NCI-H1092 treated with DMSO at 0.1 percent for 48 hours (cell line): Measurements from ENCODE around the gene LNPEP.

Experiments used
- DNase-seq: peaks from one replicate; lab custom pipeline; 2025; lab: John Stamatoyannopoulos, UW

Gene LNPEP

DNA sequence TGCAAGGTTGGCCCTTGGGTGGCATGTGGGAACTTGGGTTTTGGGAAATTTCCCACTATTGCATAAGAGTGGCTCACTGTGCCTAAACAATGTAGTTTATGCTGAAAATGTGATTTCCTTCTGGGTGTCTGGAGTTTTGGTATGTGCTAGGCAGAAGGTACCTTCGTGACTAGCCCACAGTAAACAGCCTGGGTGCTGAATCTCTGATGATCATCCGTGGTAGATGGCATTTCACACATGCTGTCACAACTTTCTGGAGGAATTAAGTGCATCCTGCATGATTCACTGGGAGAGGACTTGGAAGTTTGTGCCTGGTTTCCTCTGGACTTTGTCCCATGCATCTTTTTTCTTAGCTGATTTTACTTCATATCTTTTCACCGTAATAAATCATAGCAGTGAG, 64.5 kb downstream of the LNPEP start:
- DNase-seq: no peak

DNA sequence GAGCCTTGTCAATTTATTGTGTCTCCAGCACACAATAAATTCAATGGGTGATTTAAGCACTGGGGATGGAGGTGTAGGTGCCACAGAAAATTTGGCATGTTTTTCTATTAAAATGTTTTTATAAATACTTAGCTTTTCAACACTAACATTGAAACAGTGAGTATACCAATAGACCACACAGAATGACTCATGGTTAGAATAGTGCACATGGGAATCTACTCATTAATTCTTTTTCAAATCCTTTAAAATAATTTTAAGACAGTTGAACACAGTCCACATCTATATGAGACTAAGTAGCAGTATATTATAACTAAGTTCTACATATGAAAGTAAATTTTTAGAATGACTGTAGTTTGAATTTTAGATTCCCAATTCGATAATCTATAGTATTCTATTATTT, 67.1 kb downstream of the LNPEP start:
- DNase-seq: no peak

DNA sequence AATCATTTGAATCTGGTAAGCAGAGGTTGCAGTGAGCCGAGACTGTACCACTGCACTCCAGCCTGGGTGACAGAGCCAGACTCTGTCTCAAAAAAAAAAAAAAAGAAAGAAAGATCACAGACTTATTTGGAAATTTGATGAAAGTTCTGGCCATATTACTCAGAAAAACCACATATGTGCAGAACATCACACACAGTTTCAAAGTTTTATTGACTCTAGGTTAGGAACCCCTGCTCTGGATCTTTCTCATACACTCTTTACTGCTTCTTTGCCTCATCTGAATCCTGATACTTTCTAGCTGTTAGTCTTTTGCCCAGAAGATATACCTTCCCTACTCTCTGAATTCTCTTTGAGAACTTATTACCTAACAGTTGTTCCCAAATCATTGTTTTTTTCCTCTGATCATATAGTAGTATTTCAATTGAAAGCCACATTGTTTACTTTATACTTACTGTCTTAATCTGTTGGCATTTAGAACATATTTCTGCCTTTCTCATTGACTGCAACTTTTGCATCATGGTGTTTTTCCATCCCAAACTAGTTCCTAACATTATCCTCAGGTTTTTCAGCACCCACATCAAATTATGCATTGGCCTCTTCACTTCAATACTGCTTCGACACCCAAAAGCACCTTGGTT, 68.7 kb downstream of the LNPEP start:
- no peak for DNase-seq

DNA sequence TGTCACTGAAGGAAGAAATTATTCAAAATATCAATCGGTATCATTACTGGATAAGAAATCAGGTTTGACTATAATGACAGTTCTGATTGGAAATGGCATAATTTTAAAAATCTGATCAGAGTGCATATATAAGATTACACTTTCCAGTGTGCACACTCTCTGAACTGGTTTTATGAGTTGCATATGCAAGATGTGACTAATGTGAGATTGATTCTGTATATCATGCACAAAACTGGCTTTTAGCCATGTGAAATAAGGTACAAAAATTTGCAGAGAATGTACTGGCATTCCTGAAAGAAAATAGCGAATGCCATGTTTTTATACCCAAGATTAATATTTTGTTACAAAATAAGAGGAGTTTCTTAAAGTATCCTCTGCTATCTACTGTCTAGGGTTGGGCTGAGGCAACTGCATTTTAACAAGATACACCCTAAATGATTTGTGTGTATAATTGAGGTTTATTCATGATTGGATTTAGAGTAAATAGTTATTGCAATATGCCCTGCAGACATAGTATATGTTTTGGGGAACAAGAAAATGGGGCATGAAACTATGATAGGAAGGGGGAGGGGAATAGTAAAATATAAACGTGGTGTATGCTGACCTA, 70.7 kb downstream of the LNPEP start:
- DNase-seq: no peak

DNA sequence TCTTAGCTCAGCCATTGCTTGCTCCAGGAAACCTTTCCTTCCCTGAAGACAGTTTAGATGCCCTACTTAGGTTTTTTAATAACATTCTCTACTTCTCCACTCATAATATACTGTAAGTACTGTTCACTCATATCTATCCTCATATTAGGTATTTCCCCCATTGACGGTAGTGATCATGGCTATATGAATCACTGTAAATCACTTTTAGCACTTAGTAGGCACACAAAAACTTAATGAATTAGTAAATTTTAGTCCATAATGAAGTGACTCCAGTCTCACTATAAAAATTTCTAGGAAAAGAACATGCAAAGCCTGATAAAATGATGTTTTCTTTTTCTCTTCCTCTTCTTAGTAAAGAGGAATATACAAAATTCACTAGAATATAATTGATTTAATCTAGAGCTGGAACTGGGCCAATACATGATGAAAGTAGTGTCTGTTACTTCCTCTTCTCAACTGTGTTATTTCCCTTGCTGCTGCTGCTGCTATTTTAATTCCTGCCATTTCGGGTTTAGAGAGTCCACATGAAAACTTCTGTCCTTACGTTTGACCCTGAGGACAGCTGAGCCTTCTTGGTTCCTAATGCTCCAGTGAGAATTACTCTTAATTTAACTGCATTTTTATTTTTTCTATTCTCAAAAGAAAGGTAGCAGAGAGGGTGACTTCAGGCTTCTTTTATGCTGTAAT, 73.5 kb downstream of the LNPEP start:
- no peak for DNase-seq

DNA sequence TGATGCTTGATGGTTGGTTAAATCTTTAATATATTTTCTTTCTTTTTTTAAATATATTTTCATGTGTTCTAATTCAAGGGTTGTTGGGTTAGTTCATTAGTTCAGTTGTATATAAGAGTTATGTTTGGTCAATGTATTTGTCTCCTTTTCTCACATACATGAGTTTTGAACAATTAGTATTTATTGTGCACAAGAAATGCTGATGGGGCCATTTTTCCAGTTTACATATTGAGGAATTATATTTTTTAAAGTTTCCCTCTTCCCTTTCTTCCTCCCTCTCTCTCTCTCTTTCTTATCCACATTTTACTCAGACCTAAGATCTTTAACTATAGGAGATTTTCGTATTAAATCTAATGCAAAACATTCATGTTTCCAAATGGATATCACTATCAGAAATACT, 74.0 kb downstream of the LNPEP start:
- no peak for DNase-seq

DNA sequence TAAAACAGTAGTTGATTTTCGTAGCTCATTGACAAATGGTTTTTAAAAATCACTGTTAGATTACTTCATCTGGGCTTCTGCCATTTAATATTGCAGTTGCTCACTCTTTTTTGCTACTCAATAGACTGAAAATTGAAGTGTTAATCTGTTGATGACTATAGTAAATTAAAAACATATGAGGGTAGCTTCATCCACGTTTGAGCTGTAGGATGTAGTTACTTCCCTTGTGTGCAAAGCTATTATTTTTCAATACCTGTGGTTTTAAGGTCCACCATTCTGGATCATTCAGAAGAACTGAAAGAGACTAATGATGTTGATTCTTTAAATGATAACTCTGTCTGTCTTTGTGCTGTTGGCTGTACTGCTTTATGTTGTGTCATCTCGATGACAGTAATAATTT, 74.7 kb downstream of the LNPEP start:
- DNase-seq: peak; percentile 0

DNA sequence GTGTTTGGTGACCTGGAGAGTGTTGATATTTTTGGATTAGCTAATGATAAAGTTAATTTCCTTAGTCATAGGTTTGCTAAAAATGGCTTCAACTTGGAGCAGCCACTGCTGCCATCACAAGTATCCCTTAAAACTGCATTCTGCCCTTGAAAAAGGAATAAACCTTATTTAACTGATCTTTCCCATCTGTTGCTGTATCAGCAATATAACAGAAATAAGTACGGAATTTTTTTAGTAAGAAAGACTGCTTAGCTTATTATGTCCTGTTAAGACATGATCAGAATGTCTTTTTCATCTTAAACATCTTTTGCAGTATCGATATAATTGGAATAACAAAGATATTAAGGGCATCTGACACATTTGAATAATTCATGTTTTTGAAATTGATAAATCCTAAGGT, 75.7 kb downstream of the LNPEP start:
- no peak for DNase-seq

DNA sequence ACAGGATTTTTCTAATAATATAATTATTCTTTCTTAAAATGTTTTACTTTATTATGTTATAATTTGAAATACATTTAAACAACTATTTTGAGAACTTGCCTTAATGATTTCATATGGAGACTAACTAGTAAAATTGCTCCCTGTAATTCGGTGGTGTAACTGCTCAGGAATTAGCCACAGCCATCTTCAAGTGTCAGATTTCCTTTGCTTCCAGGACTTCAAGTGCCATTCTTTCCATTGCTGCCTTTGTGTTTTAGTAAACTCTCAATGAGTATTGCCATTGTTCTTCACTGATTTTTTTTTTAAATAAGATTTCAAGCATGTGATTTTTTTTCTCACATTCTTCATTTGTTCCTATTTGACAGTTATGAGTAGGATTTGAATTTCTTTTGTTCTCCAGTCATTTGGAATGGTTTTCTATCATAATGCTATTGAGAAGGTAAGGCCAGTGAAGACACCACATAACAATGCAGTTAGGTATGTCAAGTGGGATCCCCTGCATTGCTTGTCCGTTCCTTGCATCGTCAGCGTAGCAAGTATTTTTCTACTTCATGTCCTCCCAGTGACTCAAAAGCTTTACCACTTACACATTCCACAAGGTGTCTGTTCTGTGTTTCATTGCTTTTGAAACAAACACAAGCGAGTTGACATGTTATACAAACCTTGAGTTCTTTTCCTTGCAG, 83.7 kb downstream of the LNPEP start:
- DNase-seq: no peak

DNA sequence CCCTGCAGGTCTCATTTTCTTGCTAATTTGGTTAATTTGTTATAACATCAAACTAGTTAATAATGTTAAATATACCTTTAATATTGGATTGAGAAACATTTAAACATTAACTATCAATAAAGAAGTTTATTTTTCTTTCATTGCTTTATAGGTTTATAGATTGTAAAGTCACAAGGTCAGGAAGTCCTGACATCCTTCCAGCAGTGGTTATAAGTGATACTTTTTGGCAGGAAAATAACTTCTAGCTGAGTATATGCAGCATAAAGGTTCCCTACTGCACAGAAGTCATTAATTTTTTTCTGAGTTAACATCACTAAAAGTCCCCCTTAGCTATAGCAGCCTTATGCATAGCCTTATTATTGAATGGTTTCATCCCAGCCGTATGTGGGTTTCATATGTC, 85.5 kb downstream of the LNPEP start:
- no peak for DNase-seq

DNA sequence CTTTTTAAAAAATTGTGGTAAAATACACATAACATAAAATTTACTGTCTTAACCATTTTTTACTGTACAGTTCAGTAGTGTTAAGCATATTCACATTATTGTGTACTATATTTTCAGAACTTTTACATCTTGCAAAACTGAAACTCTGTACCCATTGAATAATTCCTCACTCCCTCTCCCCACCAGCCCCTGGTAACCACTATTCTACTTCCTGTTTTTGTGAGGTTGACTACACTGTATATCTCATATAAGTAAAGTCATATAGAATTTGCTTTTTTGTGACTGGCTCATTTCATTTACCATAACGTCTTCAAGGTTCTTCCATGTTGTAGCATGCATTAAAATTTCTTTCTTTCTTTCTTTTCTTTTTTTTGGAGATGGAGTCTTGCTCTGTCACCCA, 87.0 kb downstream of the LNPEP start:
- no peak for DNase-seq

DNA sequence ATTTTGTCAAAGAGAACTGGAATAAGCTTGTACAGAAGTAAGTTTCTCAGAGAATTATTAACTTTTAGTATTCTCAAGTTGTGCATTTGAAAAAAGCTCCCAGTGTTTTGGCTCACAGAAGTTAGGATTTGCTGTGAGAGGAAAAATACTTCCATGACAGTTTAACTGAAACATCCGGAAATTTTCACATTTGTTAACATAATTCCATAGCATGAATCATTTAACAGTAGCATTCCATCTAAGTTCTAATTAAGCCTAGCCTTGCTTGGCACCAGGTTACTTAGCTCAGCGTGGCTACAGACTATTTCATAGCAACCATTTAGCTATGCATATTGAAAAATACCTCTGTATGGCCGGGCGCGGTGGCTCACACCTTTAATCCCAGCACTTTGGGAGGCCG, 90.8 kb downstream of the LNPEP start:
- DNase-seq: no peak

DNA sequence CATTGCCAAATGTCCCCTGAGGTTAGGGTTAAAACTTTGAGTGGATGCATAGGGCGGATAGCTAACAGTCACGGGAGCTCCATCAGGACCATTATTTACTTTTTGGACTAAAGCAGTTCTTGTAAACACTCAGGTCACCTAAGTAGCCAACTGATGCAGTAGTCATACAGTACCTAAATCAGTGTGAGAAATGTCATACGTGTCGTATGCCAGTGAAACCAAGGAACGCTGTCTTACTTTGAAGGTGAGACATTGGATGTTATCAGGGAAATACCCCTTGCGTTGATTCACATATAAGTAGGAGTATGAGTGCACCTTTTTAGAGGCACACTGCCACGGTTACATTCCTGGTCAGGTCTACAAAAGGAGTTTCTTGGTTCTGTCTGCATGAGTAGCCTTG, 101.9 kb downstream of the LNPEP start:
- DNase-seq: no peak

DNA sequence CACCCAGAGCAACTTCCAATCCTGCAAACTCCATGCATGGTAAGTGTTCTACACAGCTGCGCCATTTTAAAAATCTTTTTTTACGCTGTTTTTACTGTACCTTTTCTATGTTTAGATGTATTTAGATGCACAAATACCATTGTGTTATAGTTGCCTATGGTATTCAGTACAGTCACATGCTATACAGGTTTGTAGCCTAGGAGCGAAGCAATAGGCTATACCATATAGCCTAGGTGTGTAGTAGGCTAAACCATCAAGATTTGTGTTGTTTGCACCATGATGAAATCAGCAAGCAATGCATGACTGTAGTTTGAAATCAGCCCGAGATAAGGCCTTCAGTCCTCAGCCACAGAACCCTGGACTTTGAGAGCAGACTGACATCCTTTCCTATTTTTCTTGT, 105.4 kb downstream of the LNPEP start:
- no peak for DNase-seq

DNA sequence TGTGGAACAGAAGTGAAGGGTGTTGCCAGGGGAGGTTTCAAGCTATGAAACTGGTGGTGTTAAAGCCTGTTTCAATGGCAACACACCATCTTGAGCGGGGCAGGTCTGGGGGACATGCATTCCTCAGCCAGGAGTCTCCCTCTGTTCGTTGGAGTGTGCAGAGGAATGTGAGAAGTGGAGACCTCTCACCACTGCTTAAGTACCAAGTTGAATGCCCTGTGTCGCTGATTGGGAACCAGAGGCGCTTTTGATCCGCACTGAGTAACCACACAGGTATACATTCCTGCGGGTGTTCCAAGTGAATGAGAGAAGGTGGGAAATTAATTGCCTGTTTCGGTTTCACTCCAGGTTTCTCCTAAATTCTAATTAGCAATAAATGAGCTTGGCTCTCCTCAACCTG, 107.1 kb downstream of the LNPEP start:
- no peak for DNase-seq

DNA sequence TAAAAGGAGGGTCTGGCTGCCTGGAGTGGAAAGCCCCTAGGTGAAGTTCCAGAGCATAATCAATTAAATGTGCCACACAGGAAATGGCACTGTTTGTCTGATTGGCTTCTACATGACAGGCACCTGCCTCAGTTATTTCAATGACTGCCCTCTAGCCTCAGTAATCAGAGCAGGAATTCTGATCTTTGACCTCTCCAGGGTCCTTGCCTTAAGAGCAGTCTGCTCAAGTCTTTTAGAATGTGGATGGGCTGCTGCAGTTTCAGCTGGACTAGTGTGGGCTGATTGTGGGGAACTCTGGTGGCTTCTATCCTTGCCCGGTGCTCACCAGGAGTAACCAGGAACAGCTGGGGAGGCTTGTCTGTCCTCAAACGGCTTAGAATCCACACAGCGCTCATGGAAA, 107.6 kb downstream of the LNPEP start:
- no peak for DNase-seq

DNA sequence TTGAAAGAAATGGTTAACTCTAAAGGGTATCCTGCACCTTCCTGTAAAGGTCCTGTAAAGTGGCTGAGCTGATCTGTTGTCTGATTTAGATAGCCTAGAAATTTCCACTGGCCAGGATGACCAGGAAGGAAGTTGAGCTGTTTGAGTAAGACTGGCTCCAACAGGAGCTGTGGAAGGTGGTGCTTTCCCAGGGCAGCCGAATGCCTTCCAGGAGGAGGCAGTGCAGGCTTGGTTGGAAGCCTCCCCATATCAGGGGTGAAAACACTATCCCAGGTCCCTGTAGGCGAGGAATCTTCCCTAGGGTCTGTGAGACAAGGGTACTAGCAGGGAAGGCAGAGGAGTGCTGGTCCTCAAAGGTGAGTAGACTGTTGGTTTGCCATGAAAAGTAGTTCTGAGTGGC, 108.2 kb downstream of the LNPEP start:
- DNase-seq: no peak

DNA sequence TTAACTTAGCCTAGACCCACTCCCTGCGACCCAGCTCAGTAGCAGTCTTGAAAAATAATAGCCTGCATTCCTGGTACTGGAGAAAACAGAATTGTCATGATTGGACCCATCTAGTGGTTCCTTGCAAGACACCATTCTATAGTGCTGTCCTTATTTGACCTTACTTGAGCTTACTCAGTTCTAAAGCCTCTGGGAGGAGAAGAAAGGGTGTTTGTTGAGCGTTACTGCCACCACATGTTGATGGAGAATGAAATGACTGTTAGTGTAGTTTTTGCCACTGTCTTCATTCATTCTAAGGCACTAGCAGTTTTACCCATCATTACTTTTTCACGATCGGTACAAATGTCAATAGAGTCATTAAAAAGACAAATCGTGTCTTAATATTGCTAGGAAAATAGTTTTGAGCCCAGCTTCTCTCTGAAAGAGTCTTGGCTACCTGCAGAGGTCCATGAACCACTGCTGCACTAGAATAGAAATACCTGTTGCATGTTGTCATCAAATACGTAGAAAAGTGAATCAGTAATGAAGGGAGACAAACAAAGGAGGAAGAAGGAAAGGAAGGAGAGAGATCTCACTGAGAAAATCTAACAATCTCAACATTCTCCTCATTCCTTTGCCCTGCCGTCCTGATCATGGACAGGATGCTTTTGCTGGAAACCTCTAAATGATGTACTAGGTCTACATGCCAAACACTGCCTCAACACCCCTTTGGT, 110.5 kb downstream of the LNPEP start:
- DNase-seq: no peak

DNA sequence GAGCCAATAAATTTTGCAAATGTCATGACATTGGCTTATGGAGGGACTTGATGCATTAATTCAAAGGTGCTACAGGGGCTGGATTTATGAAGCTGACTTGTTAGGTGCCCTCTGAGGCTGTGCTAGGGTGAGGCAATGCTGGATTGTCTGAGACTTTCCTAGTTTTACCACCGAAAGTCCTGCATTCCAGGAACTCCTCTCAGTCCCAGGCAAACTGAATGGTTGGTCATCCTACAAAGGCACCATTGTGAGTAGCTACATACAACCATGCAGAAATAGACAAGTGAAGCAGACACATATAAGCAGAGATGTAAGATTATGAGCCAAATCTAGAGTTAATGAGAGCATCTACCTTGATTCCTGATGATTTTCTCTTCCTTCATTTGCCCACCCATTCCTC, 111.2 kb downstream of the LNPEP start:
- no peak for DNase-seq

DNA sequence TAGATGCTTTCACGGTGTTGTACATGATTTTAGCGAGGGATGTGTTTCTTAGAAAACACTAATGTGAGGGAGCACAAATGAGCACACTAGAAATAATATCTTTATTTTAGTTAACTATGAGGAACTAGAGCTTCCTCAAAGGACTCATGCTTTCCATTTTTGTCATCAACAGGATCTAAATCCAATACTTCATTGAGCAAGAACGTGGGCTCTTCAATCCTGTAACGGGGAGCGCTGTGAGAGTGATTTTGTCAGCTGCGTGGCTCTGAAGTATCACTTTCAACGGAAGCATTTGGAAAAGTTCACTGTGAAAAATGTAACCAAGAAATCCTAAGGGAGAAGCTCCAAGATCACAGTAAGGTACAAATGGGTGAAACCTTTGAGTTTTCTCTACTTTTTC, 113.3 kb downstream of the LNPEP start:
- DNase-seq: no peak

DNA sequence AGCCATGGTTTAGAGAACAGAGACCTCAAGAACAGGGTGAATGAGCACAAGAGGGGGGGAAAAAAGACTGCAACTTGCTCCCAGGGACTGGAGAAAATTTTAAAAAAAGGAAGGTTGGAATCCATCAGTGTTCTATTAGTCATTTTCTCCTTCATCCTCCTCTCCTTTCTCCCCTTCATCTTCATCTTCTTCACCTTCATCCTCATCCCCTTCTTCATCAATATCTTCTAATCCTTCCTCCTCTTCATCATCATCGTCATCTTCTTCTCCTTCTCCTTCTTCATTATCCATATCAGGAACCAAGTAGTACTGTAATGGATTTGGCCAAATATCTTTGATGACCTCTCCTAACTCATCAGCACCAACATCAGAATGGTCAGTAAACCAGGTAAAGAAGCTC, 120.4 kb downstream of the LNPEP start:
- no peak for DNase-seq

DNA sequence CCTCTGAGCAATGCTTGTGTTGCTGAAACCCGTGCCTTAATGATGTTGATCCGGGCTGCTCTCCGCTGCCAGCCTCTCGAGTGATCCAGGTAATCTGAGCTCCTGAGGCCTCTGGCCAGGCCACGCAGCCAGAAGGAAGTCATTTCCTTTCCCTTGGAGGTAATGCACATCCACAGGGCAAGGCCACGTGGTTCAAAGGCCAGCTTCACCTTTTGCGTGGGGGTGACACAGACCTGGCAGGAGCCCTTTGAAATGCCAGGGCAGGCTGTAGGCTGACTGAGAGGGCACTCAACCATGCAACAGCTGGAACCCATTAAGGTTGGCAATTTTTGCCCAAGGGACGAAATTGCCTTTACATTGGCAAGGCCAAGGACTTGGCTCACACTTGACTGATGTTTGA, 126.2 kb downstream of the LNPEP start:
- DNase-seq: peak; percentile 76

DNA sequence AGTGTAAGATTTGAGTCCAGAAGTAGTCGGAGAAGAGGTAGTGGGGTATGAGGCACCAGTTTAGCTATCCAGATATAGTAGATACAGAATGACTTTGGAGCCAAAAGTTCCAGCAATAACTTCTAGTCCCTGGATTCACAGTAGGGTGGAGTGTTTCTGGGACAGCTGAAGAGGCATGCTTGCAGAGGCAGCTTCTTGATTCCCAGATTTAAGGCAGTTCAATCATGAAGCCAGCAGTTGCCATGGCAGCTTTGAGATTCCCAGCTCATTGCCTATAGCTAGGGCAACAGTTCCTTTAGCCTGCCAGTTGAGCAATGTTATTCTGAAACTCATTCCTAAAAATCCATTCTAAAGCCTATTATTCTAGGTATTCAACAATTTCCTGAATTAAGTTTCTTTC, 127.4 kb downstream of the LNPEP start:
- no peak for DNase-seq
